Erythroblast (primary cell): Measurements from ENCODE around the gene GCC2.

Experiments used
- GATA1 ChIP-seq: IDR thresholded peaks from 2 replicates; pipeline ENCODE4 v1.6.1; 2011; ENCODE audit warnings: low read depth, mild to moderate bottlenecking, control low read depth, low read length, moderate library complexity
- POLR2A ChIP-seq: IDR thresholded peaks from 2 replicates; pipeline ENCODE4 v1.6.1; 2011; ENCODE audit warnings: mild to moderate bottlenecking, low read length

- TF ChIP-seq POLR2A (no peak), GATA1 (no peak)
These were observed 2.3 kb upstream of the GCC2 start for GRCh38 chr2:108446703-108447102.
